Measurements from ENCODE around the gene ECE2.

ECE2 gene

DNA sequence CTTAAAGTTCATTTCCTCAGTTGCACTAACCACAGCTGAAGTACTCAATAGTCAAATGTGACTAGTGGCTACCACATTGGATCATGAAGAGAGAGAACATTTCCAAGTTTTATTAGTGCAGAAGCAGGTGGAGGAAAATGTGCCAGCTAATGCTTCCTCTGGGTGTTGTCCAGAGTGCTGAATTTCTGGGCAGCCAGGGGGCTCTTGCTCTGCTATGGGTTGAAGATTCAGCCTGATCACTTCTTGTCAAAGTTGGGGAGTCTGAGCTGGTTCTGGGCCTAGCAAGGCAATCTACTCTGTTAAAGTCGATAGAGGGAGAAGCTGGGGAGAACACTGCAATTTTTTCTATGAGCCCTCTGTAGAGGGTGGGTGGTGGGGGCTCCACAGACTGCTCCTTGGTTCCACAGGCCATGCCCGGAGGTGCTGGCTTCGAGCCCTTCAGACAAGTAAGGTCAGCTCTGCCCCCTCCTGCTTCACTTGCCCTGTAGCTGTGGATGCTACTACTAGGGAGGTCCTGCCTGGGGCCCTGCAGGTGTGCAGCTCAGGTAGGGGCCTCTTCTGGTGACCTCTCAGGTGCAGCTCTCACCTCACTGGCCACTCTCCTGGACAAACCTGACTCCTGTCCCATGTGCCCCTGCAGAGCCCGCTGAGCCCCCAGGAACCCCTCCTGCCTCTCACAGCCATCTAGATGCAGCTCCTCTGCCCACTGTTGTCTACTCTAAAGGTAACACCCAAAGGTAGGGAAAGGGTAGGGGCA is 35.3 kb upstream of the ECE2 start:
- DNase-seq (ENCODE audit: low read depth in 2 of 2): no peak

DNA sequence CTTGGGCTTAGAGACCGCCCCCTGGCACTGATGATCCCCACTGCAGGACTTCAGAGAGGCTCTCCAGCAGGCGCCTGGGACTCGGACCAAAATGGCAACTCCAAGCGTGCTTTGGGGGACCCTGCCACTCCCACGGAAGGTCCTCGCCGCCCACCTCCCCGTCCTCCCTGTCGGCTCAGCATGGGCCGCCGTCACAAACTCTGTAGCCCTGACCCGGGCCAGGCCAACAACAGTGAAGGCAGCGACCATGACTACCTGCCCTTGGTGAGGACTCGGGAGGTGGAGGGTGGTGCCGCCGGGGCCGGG is 34.7 kb upstream of the ECE2 start:
- no peak for DNase-seq (ENCODE audit: low read depth in 2 of 2)

DNA sequence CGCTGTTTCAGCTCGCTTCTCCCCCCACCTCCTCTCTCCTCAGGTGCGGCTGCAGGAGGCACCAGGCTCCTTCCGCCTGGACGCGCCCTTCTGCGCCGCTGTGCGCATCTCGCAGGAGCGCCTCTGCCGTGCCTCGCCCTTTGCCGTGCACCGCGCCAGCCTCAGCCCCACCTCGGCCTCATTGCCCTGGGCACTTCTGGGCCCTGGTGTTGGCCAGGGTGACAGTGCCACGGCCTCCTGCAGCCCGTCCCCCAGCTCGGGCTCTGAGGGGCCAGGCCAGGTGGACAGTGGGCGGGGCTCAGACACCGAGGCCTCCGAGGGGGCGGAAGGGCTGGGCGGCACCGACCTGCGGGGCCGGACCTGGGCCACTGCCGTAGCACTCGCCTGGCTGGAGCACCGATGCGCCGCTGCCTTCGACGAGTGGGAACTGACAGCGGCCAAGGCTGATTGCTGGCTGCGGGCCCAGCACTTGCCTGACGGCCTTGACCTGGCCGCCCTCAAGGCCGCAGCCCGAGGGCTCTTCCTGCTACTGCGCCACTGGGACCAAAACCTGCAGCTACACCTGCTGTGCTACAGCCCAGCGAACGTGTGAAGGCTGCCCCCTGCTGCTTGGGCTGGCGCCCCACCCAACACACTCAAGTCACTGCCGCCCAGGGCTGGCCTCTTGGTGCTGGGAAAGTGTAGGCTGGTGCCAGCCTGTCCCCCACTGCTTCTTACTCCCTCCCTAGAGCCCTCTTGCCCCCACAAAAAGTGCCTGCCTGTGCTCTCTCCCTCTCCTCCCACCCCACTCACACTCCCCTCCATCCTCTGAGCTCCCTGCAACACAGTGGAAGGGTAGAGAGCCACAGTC is 34.1 kb upstream of the ECE2 start:
- no peak for DNase-seq (ENCODE audit: low read depth in 2 of 2)

DNA sequence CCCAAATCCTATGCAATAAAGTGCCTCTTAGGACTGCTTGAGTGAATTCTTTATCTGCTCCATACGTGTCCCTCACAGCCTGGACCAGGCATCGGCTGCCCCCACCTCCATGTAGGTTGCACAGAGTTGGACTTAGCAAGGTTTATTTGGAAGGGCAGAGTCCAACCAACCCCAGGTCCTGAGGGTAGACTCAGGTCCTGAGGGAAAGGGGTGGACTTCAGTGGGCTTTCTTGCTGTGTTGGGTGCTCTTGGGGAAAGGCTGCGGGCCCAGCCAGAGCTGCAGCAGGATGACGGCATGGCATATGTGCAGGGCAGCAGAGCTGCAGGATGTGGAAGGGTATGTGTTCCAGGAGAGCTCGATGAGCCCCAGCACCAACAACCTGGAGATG is 33.5 kb upstream of the ECE2 start:
- DNase-seq (ENCODE audit: low read depth in 2 of 2): no peak

DNA sequence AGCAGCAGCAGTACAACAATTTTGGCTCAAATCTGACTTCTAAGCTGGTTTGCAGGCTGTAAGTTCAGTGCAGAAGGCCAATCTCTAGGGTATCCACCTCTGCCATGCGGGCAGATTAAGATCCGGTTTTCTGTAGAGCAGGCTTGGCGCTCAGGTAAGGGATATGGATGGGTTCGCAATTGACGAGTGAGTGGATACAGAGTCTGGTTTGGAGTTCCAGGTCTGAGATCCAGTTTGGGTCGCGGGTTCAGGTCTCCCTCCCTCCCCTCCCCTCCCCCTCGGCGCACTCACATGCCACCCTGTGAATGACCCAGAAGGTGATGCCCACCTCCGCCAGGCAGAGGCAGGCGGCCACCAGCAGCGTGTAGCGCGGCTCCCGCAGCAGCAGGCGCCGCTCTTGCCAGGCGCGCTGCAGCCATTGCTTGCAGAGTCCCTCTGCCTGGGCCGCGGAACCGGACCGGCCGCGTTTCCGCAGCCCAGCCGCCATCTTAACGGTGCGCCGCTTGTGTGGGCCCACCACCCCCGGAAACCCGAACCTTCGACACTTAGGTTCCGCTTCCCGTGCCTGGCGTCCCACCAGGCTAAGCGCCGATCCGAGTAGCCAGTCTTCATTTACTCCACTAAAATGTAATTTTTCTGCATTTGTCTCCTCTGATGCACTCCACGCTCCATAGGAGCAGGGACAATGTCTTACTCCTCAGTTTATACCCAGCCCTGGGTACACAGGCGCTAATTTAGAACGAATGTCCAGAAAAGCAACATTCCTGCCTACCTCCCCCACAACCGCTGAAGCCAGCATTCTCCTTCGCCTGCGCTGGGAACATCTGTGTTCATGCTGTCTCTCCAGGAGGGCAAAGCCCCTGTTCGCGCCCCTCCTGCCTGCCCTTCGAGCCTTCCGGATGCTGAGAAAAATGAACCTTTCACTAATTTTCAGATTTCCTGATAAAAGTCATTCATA is 27.1 kb upstream of the ECE2 start, which contains the start of gene ALG3:
Gene ALG3, minus strand, starts transcription at position 509 of the 958 bp plus-strand sequence. Its CDS starts 22 bp downstream, at position 487.
- DNase-seq (ENCODE audit: low read depth in 2 of 2): peak; percentile 76

DNA sequence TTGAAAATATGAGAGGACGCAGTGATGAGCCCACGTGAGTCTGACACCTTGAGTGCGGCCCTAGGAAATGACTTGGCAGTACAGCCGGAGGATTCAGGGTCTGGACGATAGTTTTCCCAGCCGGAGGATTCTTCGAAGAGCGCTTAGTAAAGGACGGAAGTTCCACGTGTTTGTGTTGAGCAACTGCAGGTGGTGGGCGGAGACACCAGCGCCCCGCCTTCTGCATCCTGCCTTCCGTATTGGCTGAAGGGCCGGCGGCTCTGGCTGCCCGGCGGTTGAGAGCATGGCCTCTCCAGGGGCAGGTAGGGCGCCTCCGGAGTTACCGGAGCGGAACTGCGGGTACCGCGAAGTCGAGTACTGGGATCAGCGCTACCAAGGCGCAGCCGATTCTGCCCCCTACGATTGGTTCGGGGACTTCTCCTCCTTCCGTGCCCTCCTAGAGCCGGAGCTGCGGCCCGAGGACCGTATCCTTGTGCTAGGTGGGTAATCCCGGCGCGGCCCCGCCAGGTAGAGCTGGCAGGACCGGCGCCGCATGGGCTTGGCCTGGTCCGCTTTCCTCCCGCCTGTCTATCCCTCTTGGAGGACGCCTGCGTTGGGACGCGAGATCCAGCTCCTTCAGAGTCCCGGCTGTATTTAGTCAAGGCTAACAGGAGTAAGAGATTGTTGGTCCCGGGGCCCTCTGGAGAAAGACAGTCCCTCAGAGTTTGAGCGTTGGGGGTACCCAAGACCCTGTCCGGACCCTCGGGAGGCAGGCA is 26.2 kb upstream of the ECE2 start, which contains the start of gene EEF1AKMT4:
Gene EEF1AKMT4, plus strand, starts transcription at position 261 of the 755 bp plus-strand sequence. Its CDS starts 23 bp downstream, at position 284.
- DNase-seq (ENCODE audit: low read depth in 2 of 2): peak; percentile 96 to 97

DNA sequence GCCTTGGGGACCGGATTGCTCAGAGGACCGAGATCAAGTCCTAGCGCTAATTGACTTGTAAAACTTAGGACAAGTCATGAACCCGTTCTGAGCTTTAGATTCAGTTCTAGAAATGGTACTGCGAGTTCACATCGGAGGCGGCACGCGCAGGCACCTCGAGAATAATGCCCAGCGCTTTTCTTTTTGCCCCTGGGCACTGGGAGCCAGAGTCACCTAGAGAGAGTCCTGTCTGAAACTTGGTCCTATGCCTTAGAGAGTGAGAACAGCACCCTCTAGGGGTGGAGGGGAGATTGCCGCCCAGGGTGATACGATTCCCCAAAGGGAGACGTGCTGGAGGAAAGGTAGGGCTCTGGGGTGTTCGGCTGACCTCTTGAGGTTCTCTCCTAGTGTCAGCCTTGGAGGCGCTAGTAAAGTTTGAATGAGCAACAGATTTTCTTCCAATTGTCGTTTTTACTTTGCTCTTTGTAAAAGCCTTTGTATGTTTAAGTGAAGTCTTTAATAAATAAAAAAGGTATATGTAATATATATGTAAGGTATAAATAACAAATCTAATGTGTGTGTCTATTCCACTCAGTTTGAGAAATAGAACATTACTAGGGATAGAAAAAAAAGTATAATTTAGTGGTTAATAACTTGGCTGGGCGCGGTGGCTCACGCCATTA is 25.5 kb upstream of the ECE2 start:
- DNase-seq (ENCODE audit: low read depth in 2 of 2): peak; percentile 80 to 84

DNA sequence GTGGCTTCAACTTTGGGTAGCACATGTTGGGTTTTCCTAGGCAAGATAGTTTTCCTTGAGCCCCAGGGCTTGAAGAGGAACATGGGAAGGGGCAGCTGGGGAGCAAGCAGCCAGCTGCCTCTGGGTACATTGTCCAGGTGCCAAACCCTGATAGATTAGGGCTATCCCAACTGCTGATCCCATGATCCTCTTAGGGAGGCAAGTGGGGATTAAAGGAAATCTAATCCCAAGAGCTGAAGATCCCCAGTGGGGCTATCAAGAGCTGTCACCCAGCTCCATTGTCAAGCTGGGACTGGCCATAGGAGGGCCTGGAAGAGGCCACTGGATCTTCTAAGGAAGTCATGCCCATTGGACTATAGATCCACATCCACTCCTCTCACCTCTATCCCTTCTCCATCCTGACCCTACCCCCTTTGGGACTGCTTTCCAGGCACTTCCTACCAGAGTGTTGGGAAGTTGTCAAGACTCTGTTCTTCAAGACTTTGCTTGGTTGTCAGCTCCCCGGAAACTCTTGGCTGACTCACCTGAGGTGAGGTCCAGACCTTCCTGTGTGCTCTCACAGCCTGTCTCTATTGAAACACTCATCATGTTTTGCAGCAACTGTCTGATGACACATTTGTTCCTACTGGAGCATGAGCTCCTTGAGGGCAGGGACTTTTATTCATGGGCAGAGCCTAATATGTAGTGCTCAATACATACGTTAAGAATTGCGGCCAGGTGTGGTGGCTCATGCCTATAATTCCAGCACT is 20.4 kb upstream of the ECE2 start:
- DNase-seq (ENCODE audit: low read depth in 2 of 2): no peak

DNA sequence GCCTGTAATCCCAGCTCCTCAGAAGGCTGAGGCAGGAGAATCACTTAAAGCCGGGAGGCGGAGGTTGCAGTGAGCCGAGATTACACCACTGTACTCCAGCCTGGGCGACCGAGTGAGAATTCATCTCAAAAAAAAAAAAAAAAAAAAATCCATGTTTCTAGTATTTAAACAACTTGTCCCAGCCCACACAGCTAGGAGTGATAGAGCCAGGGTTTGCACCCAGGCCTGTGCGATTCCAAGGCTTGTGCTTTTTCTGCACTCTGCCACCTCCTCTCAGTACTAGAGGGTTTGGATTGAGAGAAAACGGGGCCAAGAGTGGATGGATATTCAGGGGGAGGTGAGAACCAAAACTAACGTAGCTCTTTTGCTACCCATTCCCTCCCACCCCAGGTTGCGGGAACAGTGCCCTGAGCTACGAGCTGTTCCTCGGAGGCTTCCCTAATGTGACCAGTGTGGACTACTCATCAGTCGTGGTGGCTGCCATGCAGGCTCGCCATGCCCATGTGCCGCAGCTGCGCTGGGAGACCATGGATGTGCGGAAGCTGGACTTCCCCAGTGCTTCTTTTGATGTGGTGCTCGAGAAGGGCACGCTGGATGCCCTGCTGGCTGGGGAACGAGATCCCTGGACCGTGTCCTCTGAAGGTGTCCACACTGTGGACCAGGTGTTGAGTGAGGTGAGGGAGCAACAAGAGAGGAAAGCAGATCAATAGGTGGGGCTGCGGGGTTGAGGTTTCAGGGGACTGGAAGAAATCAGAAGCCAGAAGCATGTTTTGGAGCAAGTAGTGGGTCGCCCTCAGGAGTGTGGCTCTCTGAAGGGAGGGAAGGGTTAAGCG is 18.5 kb upstream of the ECE2 start:
- no peak for DNase-seq (ENCODE audit: low read depth in 2 of 2)

DNA sequence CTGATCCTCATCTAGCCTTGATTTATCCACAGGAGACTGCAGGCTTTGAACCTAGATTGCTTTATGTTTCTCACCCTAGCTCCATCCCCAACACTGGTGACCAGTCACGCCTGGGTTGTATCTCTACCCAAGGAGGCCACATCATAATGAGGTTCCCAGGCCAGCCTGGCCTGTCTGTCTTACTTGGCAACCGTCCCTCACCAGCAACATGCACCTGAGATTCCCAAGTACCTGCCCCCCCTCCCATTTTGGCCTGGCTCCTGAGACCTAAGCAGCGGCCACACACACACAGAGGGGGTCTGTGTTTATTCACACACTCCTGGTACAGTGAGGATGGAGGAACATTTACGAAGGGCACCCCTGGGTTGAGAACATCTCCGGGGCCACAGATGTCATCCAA is 16.9 kb upstream of the ECE2 start:
- DNase-seq (ENCODE audit: low read depth in 2 of 2): no peak

DNA sequence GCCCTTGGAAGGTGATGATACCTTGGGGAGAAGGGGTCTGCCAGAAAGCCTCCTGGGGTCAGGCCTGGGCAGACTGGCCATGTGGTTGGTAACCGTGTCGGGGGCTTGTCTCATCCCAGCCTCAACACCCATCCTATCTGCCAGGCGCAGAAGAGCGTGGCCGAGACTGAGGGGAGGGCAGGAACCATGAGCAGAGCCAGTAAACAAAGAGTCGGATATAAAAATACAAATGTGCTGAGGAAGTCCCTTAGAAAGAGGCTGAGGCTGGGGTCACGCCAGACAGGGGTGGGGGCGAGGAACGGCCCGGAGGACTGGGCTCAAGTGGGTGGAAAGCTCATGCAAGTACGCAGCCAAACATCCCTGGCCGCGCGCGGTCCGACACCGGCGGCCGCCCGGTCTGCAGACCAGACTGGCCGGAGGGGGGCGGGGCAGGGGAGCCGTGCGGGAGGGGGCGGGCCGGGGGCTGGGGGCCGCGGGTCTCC is 16.4 kb upstream of the ECE2 start:
- no peak for DNase-seq (ENCODE audit: low read depth in 2 of 2)

DNA sequence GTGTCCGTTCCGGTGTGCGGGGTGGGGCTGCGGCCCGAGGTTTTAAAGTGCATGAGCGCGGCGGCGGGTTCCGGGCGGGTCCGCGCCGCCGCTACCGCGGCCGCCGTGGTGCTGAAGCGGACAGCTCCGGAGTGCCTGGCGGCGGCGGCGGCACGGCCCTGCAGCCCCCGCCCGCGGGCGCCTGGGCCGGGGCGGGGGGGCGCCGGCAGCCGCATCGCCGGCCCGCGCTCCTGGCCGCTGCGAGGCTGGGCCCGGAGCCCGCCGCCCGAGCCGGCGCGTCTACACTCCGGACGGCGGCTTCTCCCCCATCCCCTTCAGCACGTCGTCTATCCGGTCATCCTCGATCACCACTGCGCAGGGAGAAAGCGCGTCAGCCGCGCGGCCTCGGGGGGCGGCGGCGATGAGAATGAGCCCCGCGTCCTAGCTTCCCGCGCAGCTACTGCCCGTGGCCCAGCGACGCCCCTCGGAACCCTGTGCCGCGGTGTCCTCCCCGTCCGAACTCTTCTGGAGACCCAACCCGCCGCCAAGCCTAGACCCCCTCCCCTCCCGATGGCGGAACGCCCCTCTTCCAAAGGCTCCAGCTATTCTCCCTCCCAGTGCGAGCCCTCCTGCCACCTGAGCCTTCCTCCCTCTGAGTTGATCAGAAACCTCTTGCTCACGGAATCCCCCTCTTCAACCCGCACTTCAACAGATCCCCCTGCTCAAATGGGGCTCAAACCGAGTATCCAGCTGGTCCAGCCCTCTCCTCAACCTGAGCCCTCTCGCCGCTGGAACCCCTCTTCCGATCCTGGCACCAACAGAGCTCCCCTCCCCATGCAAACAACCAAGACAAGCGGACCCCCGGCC is 15.7 kb upstream of the ECE2 start:
- no peak for DNase-seq (ENCODE audit: low read depth in 2 of 2)

DNA sequence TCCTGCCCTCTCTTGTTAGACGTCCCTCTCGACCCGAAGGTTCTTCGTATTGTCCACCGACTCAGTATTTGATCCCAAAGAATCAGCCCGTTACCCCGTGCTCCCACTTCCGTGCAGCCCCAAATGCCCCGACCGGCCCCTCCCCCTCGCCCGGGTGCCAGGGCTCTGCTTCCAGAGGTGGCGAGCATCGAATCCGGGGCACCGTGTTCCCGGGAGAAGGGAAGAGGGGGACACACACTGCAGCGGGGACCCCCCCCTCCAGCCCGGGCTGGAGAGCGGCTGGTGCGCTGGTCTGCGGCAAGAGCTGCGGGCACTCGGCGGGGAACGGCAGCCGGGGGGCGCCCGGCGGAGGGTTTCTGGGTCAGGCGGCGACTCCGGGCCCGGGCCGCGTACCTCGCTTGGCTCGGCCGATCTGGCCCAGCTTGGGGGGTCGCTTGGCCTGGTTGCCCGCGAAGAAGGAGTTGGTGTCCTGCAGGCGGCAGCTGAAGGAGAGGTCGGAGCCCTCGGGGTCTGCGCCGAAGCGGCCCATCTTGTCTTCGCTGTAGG is 15.0 kb upstream of the ECE2 start:
- no peak for DNase-seq (ENCODE audit: low read depth in 2 of 2)

DNA sequence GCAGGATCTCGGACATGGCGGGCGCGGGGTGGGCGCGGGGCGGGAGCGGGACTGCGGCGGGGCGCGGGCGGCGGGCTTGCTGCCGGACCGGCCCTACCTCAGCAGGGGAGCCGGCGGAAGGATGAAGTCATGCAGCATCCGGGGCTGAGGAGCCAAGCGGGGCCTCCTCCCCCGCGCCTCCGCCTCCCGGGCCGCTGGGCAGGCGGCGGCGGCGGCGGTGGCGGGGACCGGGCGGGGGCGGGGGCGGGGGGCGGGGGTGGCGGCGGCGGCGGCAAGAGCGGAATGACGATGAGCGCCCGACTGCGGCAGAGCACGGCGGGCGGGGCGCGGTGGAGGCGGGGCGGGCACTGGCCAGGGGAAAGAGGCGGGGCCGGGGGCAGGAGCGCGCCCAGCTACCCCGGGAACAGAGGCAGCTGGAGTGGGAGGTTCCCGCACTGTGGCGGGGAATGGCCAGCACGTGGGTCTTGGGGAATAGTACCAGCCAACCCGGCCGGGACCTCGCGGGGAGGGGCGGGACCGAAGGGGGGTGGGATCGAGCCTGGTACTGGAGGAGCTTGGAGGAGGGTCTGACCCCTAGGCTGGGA is 14.5 kb upstream of the ECE2 start, which contains the start of gene CAMK2N2:
Gene CAMK2N2, minus strand, starts transcription at position 284 of the 584 bp plus-strand sequence. Its CDS starts 268 bp downstream, at position 16.
- DNase-seq (ENCODE audit: low read depth in 2 of 2): peak in 1 of 2 donors; percentile 40

DNA sequence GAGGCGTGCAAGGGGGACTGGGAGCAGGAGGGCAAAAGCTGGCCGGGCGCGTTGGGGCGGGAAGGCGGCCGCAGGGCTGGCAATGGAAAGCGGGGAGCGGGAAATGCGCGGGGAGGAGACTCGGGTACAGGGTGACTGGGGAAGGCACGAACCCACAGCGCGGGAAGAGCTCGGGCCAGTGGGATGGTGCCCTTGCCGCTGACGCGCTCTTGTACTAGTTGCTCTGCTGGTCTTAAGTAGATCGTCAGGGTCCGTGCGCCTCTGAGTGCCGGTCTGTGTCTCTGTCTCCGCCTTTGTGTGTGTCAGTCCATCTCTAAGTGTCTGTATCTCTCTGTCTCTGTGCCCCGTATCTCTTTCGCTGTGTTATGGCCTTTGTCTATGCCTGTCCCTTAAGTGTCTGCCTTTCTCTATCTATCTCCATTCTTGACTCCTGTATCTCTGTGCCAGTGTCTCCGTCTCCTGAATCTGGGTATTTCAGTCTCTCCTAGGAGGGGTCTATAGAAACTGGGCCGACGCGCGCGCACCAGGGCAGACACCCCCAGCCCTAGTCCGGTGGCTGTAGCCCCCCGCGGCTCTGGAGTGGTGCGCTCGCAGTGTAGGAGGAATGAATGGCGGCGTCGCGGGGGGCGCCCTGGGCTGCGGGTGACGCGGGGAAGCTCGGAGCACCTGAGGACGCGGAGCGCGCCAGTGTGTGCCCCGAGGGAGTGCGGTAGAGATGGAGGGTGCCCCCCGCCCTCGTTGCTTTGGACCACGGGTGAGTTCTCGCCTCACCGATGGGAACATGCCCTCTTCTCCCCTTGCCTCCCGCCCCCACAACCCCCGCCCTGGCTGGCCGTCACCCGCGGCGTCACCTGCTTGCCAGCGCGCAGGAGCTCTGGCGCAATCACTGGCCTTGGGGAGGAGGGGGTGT is 13.7 kb upstream of the ECE2 start:
- DNase-seq (ENCODE audit: low read depth in 2 of 2): no peak

DNA sequence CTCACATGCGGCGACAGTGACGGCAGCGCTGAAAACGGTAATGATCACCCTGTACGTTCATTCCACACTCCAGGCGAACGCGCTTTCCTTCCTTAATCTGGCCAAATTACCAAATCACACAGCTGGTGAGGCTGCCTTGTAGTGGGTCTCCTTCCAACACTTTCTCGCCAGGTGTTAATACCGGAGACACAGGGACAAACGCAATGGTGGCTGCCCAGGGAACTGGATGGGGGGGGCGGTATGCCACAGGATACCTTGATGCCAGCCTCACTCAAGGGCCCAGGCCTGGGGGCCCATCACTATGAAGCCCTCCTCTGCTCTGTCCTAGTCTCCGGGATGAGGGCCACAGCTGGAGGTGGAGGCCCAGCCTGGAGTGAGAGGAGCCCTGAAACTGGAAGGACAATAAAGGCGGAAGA is 13.1 kb upstream of the ECE2 start:
- DNase-seq (ENCODE audit: low read depth in 2 of 2): no peak

All from stimulated activated CD8-positive, alpha-beta memory T cell treated with anti-CD3 and anti-CD28 coated beads, Interleukin-15, amount 100 ng/mL, for 48 hours (primary cell).